Stimulated activated CD8-positive, alpha-beta memory T cell treated with anti-CD3 and anti-CD28 coated beads, Interleukin-12 subunit alpha, Interleukin-12 subunit beta, amount 100 ng/mL, for 24 hours (primary cell): ENCODE results near the gene ATP6V0A1.
"Not testable (repeated sequence)": the region's sequence is repeated elsewhere in the genome, so short reads cannot be mapped to it uniquely, and the experiment has no call there.

Source experiments
- DNase-seq: peaks from one replicate; pipeline ENCODE4 v3.0.0-alpha.2; 2020; ENCODE audit errors: extremely low read depth

The ATP6V0A1 gene

GRCh38 chr17:42538482-42538881 lies 79.8 kb downstream of the ATP6V0A1 start:
- DNase-seq, result no peak

GRCh38 chr17:42540558-42540957 lies 81.9 kb downstream of the ATP6V0A1 start:
- not testable (repeated sequence) for DNase-seq

- DNase-seq, result no peak
These were observed 82.6 kb downstream of the ATP6V0A1 start for GRCh38 chr17:42541041-42541833.

GRCh38 chr17:42543190-42544079 lies 84.8 kb downstream of the ATP6V0A1 start:
- DNase-seq, result no peak

- DNase-seq, result no peak
These were observed 86.2 kb downstream of the ATP6V0A1 start for GRCh38 chr17:42544874-42545283.

- not testable (repeated sequence) for DNase-seq
These were observed 87.3 kb downstream of the ATP6V0A1 start for GRCh38 chr17:42545755-42546505.

GRCh38 chr17:42547001-42547461 lies 88.4 kb downstream of the ATP6V0A1 start:
- no peak for DNase-seq

- DNase-seq, result no peak
These were observed 89.0 kb downstream of the ATP6V0A1 start for GRCh38 chr17:42547698-42548069.

- DNase-seq, result peak; percentile 46
These were observed 89.6 kb downstream of the ATP6V0A1 start for GRCh38 chr17:42548070-42548837.

GRCh38 chr17:42548993-42549755 lies 90.5 kb downstream of the ATP6V0A1 start:
- DNase-seq, result no peak

GRCh38 chr17:42552736-42553135 lies 94.1 kb downstream of the ATP6V0A1 start, which contains the start of gene HSD17B1:
HSD17B1 (plus strand) TSS chr17:42552923; CDS start chr17:42552934, 11 bp downstream.
- not testable (repeated sequence) for DNase-seq

- DNase-seq, result no peak
These were observed 94.6 kb downstream of the ATP6V0A1 start for GRCh38 chr17:42553161-42553818.

- DNase-seq, result no peak
These were observed 95.2 kb downstream of the ATP6V0A1 start for GRCh38 chr17:42553866-42554249.

GRCh38 chr17:42554250-42555121 lies 95.8 kb downstream of the ATP6V0A1 start:
- DNase-seq, result peak; percentile 59

- no peak for DNase-seq
These were observed 96.5 kb downstream of the ATP6V0A1 start for GRCh38 chr17:42555122-42555622.

- DNase-seq, result not testable (repeated sequence)
These were observed 97.4 kb downstream of the ATP6V0A1 start for GRCh38 chr17:42555961-42556617.

- DNase-seq, result no peak
These were observed 100.4 kb downstream of the ATP6V0A1 start for GRCh38 chr17:42559075-42559474.

- no peak for DNase-seq
These were observed 101.6 kb downstream of the ATP6V0A1 start for GRCh38 chr17:42560246-42560645.
